ENCODE data around the gene FBXO39.

GRCh38 chr17:6800422-6801027 lies 24.5 kb downstream of the FBXO39 start:
- no peak for TF ChIP-seq CTCF (IDR thresholded peaks at IDR 0.05)
- no peak for TF ChIP-seq RNF2 (IDR thresholded peaks at IDR 0.05; ENCODE audit: borderline replicate concordance, low read depth)
- no peak for TF ChIP-seq CBX2 (IDR thresholded peaks at IDR 0.05; ENCODE audit: borderline replicate concordance, low read depth)
- TF ChIP-seq, protein P1, sequence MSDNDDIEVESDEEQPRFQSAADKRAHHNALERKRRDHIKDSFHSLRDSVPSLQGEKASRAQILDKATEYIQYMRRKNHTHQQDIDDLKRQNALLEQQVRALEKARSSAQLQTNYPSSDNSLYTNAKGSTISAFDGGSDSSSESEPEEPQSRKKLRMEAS (IDR thresholded peaks at IDR 0.05), result no peak
- no peak for TF ChIP-seq ESRRA (IDR thresholded peaks at IDR 0.05; ENCODE audit: borderline replicate concordance, low read length)
- TF ChIP-seq POLR2A (IDR thresholded peaks at IDR 0.05; ENCODE audit: low read length), result no peak
- no peak for TF ChIP-seq KDM5A (IDR thresholded peaks at IDR 0.05)
- TF ChIP-seq MAFK (IDR thresholded peaks at IDR 0.05; ENCODE audit: partially characterized antibody), result no peak
- TF ChIP-seq, protein P2, sequence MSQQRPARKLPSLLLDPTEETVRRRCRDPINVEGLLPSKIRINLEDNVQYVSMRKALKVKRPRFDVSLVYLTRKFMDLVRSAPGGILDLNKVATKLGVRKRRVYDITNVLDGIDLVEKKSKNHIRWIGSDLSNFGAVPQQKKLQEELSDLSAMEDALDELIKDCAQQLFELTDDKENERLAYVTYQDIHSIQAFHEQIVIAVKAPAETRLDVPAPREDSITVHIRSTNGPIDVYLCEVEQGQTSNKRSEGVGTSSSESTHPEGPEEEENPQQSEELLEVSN (IDR thresholded peaks at IDR 0.05; ENCODE audit: borderline replicate concordance, low read depth), result no peak
- no peak for TF ChIP-seq SMC3 (IDR thresholded peaks at IDR 0.05)
- no peak for TF ChIP-seq RAD21 (conservative IDR thresholded peaks at IDR 0.05 in 1 of 2, IDR thresholded peaks at IDR 0.05 in 1 of 2)
- no peak for TF ChIP-seq NPAS2 (CRISPR knock-in tag; IDR thresholded peaks at IDR 0.05; ENCODE audit: borderline replicate concordance)
- TF ChIP-seq SREBF2 (IDR thresholded peaks at IDR 0.05), result no peak
- TF ChIP-seq EP300 (IDR thresholded peaks at IDR 0.05), result no peak

Data from A549 (cell line).